ENCODE data around the gene SLC23A1.

DNA sequence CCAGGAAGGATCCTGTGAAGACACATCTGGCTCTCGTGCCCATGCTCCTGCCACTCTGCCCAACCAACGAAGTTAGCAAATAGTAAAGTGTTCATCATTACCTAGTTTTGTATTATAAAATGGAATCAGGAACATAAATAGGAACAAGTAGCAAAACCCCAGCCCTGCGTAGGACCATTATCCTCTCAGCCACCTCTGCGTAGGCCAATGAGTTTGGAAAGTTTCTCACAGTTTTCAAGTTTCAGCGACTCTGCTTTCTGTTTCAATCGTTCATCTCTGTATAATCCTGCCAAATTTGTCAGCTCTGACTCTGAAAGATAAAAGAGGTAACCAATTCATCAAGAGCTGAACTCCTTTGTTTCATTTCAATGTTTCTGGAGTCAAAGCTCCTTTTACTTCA, 30.9 kb upstream of the SLC23A1 start:
- TF ChIP-seq, protein P1, sequence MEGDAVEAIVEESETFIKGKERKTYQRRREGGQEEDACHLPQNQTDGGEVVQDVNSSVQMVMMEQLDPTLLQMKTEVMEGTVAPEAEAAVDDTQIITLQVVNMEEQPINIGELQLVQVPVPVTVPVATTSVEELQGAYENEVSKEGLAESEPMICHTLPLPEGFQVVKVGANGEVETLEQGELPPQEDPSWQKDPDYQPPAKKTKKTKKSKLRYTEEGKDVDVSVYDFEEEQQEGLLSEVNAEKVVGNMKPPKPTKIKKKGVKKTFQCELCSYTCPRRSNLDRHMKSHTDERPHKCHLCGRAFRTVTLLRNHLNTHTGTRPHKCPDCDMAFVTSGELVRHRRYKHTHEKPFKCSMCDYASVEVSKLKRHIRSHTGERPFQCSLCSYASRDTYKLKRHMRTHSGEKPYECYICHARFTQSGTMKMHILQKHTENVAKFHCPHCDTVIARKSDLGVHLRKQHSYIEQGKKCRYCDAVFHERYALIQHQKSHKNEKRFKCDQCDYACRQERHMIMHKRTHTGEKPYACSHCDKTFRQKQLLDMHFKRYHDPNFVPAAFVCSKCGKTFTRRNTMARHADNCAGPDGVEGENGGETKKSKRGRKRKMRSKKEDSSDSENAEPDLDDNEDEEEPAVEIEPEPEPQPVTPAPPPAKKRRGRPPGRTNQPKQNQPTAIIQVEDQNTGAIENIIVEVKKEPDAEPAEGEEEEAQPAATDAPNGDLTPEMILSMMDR (IDR thresholded peaks at IDR 0.05; ENCODE audit: low read depth, low read length, poor library complexity, severe bottlenecking) = no peak
- no peak for TF ChIP-seq EZH2phosphoT487 (IDR thresholded peaks at IDR 0.05; ENCODE audit: borderline replicate concordance, low read length)

Data from DOHH2 (cell line).